GM23248 (cell line): Measurements from ENCODE around the gene TTC23.

ENCODE experiments used
- EZH2 ChIP-seq: fragments of 200-600 bp; sonication (generic); IDR thresholded peaks from 2 replicates; pipeline ENCODE4 v1.6.1; 2018; ENCODE audit warnings: antibody characterized with exemption, mild to moderate bottlenecking; ENCODE audit not compliant: insufficient read depth, poor library complexity, severe bottlenecking
- EZH2phosphoT487 ChIP-seq: fragments of 200-600 bp; sonication (generic); IDR thresholded peaks from 2 replicates; pipeline ENCODE4 v1.6.1; 2018; ENCODE audit warnings: antibody characterized with exemption, moderate library complexity, mild to moderate bottlenecking, low read depth; ENCODE audit not compliant: insufficient read depth

DNA sequence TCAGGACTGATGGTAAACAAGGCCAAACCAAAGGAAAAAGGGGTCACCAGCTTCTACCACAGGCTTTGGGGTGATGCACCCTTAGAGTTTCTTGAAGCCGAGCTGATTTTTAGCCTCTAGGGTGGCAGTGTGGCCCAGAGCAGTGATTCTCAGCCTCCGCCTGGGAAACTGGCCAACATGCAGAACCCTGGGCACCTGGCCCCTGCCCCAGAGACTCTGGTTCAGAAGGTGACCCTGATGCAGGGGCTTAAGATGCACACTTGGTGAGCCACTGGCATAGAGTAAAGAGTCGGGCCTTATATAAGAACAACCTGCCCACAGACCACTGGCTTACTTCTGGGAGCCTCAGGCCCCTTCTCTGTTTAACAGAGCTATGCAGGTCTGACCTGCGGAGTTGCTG is 100.0 kb downstream of the TTC23 start:
- TF ChIP-seq EZH2 (no peak), EZH2phosphoT487 (no peak)
